ENCODE data around the gene PMFBP1. TPM values are rescaled to one million over a fixed set of nuclear protein-coding genes. Genes with fewer than 3 reads are reported as not detected.

The PMFBP1 gene
- total RNA-seq, 1 experiment from 2014 or later: 5.6 TPM

- ChIA-PET RAD21 (ENCODE audit: low non-redundant PET in 1 of 2, low total read pairs in 2 of 2, uncharacterized antibody in 2 of 2, unreplicated experiment in 2 of 2) (no interaction called here), POLR2A (no interaction called here), CTCF (no interaction called here)
- H3K4me1 ChIP-seq (ENCODE audit: control insufficient read depth in 1 of 2, insufficient read depth in 2 of 2, low read length in 2 of 2): no peaks in the 10 kb centered on the region
- H3K27me3 ChIP-seq (ENCODE audit: insufficient read depth, low read length): no peaks in the 10 kb centered on the region
- no peak overlapping the region for H3K9ac ChIP-seq (ENCODE audit: low read length)
- TF ChIP-seq ZBTB33 (IDR thresholded peaks at IDR 0.05; ENCODE audit: extremely low read depth, insufficient replicate concordance, low read length) (no peak), ZNF274 (IDR thresholded peaks at IDR 0.05; ENCODE audit: low read depth, low read length) (no peak), JUND (IDR thresholded peaks at IDR 0.05) (no peak), REST (IDR thresholded peaks at IDR 0.05; ENCODE audit: low read depth) (no peak), SP1 (IDR thresholded peaks at IDR 0.05; ENCODE audit: low read depth) (no peak), SIN3A (IDR thresholded peaks at IDR 0.05; ENCODE audit: low read depth) (no peak), YY1 (IDR thresholded peaks at IDR 0.05; ENCODE audit: extremely low read depth, insufficient replicate concordance, low read depth, low read length) (no peak), ELF1 (IDR thresholded peaks at IDR 0.05; ENCODE audit: borderline replicate concordance, low read depth) (no peak), SRF (IDR thresholded peaks at IDR 0.05; ENCODE audit: low read depth) (no peak), TCF7L2 (IDR thresholded peaks at IDR 0.05; ENCODE audit: borderline replicate concordance, extremely low read depth, insufficient read depth, insufficient read length) (no peak), CTCF (IDR thresholded peaks at IDR 0.05 in 2 of 3, conservative IDR thresholded peaks at IDR 0.05 in 1 of 3; ENCODE audit: borderline replicate concordance in 1 of 3, insufficient read depth in 1 of 3, low read depth in 2 of 3, low read length in 2 of 3) (no peak), MAX (IDR thresholded peaks at IDR 0.05) (no peak), RAD21 (IDR thresholded peaks at IDR 0.05; ENCODE audit: low read depth) (no peak), EZH2phosphoT487 (IDR thresholded peaks at IDR 0.05; ENCODE audit: borderline replicate concordance) (no peak), FOSL1 (IDR thresholded peaks at IDR 0.05; ENCODE audit: low read depth) (no peak), EGR1 (IDR thresholded peaks at IDR 0.05; ENCODE audit: low read depth) (no peak), CBX3 (IDR thresholded peaks at IDR 0.05; ENCODE audit: low read depth) (no peak), CEBPB (IDR thresholded peaks at IDR 0.05; ENCODE audit: low read depth) (no peak)
- BruUV-seq (replicated peaks): no TSS peak
- no peak overlapping the region for H3K4me3 ChIP-seq (replicated peaks in 1 of 2; ENCODE audit: low read depth in 1 of 2, low read length in 2 of 2)
- H3K9me2 ChIP-seq (ENCODE audit: insufficient read depth): no peaks in the 10 kb centered on the region
- H3K4me2 ChIP-seq (ENCODE audit: low read length): no peak overlapping the region
- no peaks in the 10 kb centered on the region for H3K79me2 ChIP-seq (ENCODE audit: insufficient read depth, low read length)
- no peaks in the 10 kb centered on the region for H4K20me1 ChIP-seq (ENCODE audit: insufficient read depth)
- intact Hi-C loops (cut with micrococcal nuclease): no loop called here
- no peak for DNase-seq (ENCODE audit: low read depth, low spot score)
- H3K36me3 ChIP-seq (ENCODE audit: control insufficient read depth in 1 of 2, insufficient read depth in 2 of 2, low read length in 2 of 2): no peaks in the 10 kb centered on the region
- no peak for ATAC-seq
- H3K9me3 ChIP-seq (ENCODE audit: control insufficient read depth in 1 of 2, insufficient read depth in 1 of 2, low read depth in 1 of 2, low read length in 2 of 2): no peaks in the 10 kb centered on the region
- H3K27ac ChIP-seq (ENCODE audit: low read depth, low read length): no peak overlapping the region
- no peak overlapping the region for H2AFZ ChIP-seq (ENCODE audit: low read depth, low read length, poor library complexity, severe bottlenecking)
These were observed 44.8 kb upstream of the PMFBP1 start for GRCh38 chr16:72216767-72217166.

Data from HCT116 (cell line).